VCaP (cell line): ENCODE data around the gene ALDH6A1.

Source experiments
- H3K27ac ChIP-seq: fragments of 450-650 bp; 2 replicates; pipeline ENCODE4 v1.5.1; 2017
- TF ChIP-seq, protein P1 (sequence below): fragments of 450-650 bp; conservative IDR thresholded peaks from 2 replicates; pipeline ENCODE4 v1.5.1; 2017; ENCODE audit warnings: mild to moderate bottlenecking, moderate library complexity

The ALDH6A1 gene

DNA sequence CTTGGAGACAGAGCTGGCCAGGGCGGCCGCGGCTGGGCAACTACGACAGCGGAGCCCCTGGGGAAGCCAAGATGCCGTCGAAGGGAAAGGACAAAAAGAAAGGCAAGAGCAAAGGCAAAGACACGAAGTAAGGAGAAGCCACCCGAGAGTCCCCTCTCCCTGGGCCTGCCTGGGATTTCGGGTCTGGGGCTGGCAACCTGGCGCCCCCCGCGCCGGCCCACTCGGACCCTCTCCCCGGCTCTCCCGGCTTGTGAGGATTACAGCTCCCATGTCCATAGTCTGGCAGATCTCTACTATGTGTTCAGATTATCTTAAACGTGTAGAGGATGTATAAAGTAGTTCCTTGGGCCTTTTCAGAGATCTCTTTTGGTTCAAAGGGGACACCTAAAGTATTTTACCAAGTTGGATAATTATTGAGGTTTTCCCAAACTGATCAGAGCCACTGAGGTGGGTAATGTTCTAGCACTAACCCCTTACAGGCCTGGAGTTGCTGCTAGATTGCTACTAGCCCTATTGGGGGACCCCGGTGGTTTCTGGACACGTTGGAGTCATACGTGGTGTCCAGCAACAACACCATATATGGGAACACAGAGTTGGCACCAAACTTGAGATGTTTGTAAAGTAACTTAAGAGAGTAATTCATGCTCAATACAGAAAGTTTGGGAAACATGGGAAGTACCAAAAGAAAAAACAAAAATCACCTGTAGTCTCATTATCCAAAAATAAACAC, 64.7 kb downstream of the ALDH6A1 start:
- H3K27ac ChIP-seq = peak overlapping the region; percentile 91
- TF ChIP-seq, protein P1, sequence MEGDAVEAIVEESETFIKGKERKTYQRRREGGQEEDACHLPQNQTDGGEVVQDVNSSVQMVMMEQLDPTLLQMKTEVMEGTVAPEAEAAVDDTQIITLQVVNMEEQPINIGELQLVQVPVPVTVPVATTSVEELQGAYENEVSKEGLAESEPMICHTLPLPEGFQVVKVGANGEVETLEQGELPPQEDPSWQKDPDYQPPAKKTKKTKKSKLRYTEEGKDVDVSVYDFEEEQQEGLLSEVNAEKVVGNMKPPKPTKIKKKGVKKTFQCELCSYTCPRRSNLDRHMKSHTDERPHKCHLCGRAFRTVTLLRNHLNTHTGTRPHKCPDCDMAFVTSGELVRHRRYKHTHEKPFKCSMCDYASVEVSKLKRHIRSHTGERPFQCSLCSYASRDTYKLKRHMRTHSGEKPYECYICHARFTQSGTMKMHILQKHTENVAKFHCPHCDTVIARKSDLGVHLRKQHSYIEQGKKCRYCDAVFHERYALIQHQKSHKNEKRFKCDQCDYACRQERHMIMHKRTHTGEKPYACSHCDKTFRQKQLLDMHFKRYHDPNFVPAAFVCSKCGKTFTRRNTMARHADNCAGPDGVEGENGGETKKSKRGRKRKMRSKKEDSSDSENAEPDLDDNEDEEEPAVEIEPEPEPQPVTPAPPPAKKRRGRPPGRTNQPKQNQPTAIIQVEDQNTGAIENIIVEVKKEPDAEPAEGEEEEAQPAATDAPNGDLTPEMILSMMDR = no peak

DNA sequence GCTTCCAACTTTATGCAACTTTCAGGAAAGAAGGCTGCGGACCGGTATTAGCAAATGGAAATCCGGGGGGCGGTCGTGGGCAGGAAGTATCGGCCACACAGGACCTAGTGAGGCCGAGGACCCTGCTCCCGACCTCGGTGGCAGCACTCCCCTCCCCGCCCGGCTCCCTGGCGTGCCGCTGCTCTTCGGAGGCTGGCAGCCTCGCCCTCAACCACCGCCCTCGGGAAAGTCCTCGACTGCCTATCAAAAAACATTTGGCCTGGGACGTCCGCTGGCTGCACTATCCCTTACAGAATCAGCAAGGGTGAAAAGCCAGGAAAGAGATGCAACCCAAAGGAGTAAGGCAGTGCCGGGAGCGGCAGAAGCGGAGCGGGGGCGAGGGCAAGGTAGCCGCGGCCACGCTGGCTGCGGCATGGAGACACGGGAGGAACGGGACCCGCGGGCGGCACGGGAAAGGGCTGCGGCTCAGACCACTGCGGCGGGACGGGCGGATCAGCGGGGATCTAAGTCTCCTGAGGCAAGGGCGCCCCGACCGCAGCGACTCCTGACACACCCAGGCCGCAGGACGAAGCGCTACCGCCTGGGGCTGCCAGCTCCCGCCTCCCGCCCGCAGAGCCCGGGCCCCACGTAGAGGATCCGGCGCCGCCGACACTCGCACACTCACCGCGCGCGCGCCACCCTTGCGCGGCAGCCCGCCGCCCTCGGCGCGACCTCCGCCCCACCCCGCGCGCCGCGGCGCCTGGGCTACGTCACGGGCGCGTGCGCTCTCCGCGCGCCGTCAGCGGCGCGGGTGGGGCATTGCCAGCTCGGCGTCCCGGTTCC, 65.5 kb downstream of the ALDH6A1 start, which contains the start of the genes BBOF1 and ENTPD5:
BBOF1 (plus strand) TSS at position 764 of the 822 bp plus-strand sequence. CDS start 130 bp downstream, outside the sequence.
ENTPD5 (minus strand) TSS at position 703 of the 822 bp plus-strand sequence. CDS start 31,186 bp downstream, outside the sequence.
- TF ChIP-seq, protein P1 = no peak
- peak within 1 kb of the TSS; percentile 91 for H3K27ac ChIP-seq

DNA sequence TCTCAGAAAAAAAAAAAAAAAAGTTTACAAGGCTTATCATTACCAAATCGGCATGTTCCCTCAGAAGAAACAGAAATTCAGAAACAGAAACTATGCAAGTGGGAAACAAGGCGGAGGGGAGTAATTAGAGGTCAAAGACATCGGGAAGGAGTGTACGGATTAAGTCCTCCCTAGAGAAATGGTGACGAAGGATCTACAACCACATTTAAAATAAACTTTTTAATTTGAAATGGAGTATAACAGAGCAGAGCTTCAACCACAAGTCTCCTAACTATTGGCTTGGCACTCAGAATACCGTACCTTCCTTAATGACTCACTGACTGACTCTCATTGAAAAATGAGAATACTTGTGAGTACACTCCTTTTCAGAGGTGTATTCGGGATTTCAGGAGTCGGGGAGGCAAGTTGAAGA, 66.1 kb downstream of the ALDH6A1 start:
- TF ChIP-seq, protein P1 = no peak
- H3K27ac ChIP-seq = peak overlapping the region; percentile 91

DNA sequence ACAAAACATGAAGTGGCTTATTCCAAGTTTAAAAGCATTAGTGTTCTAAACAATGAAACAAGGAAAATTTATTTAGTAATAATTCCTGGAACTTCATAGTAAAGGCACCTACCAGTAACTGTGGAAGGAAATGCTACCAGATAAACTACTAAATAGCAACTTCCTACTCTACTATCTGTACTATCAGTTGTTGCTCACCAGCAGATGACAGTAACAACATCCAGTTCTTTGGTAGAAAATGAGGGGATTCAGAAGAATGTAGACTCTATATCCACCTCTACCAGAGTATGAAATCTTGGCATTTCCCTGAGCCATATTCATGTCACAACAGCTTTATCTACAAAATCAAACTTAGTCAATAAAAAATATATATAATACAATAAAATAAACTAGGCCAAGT, 68.3 kb downstream of the ALDH6A1 start:
- TF ChIP-seq, protein P1 = no peak
- no peak overlapping the region for H3K27ac ChIP-seq

DNA sequence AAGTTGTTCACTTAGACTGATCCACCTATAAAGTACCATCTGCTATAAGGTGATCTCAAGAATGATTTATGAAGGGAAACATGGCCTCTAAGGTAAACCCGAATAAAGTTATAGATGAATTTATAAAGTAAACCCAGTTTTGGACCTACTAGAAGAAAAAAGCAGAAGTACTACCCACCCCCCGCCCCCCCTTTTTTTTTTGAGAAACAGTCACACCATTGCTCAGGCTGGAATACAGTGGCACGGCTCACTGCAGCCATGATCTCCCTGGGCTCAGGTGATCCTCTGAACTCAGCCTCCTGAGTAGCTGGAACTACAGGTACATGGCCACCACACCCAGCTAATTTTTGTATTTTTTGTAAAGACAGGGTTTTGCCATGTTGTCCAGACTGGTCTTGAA, 69.1 kb downstream of the ALDH6A1 start:
- TF ChIP-seq, protein P1 = no peak
- H3K27ac ChIP-seq = no peak overlapping the region

DNA sequence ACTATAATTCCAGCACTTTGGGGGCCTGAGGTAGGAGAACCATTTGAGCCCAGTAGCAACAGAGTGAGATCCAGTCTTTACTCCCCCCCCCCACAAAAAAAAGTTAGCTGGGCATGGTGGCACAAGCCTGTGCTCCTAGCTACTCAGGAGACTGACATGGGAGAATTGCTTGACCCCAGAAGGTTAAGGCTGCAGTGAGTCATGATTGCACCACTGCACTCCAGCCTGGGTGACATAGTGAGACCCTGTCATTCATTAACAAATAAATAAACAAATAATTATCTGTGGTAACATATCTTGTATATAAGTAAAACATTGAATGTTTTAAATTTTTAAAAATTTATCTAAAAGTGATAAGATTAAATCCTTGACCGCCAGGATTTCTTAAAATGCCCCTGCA, 70.0 kb downstream of the ALDH6A1 start:
- TF ChIP-seq, protein P1 = no peak
- no peak overlapping the region for H3K27ac ChIP-seq

DNA sequence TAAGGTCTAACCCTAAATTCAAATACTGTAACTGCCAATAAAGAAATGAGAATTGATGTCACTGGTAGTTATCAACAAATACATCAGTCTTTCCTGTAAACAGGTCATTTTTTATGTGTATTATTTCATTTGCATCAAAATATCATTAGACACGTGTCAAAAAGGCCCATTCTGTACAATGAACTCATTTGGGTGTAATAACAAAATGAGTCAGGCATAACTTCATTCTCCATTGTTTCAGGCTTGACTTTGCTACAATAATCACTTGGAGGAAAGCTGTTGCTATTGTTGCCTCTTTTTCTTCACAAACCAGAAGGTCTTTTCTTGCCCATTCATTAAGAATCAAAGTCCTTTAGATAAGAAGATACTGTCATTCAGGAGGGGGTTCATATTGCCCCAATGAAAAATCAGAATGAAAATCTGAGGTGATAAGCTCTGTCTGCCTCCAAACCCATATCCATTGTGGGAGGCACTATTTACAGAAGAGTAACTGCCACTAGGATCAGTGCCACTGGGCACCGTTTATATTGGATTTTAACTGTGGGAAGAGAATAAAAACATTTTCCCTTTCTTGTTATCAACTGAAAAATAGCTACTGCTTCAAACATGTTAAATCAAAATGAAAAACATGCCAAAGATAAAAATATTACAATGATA, 75.3 kb downstream of the ALDH6A1 start:
- H3K27ac ChIP-seq = no peak overlapping the region
- TF ChIP-seq, protein P1 = no peak
